K562 treated with DMSO at 1 percent for 24 hours (cell line): ENCODE results near the gene SLC45A3. TPM values are rescaled to one million over a fixed set of nuclear protein-coding genes. Genes with fewer than 3 reads are reported as not detected.

Experiments
- total RNA-seq: library from RNA; unstranded; fragments of 300-600 nt; gene quantifications from 2 replicates; pipeline ENCODE4 v1.2.3, GENCODE V29; 2022; ENCODE audit warnings: low read depth; ENCODE audit not compliant: insufficient read depth

SLC45A3 gene
- 6.8 and 8.1 TPM in 2 replicates for total RNA-seq

GRCh38 chr1:205680073-205680851 lies at the start of gene SLC45A3:
SLC45A3 (minus strand) TSS chr1:205680509; CDS start chr1:205664656, 15,853 bp downstream.

GRCh38 chr1:205631768-205632668 lies 48.3 kb downstream of the SLC45A3 start, which contains the start of gene ELK4:
ELK4 (minus strand) TSS chr1:205632011; CDS start chr1:205623882, 8,129 bp downstream.

Other genes with a start within 250 kb of the SLC45A3 start
- 0.67 and 1.6 TPM in 2 replicates for gene BLACAT1, start 224.5 kb downstream of the SLC45A3 start, total RNA-seq
- 1.1 and 1.9 TPM in 2 replicates for gene CDK18, start 175.8 kb downstream of the SLC45A3 start, total RNA-seq
- 4.0 and 5.4 TPM in 2 replicates for gene ELK4, start 48.5 kb downstream of the SLC45A3 start, total RNA-seq
- gene NUCKS1, start 69.7 kb upstream of the SLC45A3 start, total RNA-seq: 351 and 592 TPM in 2 replicates
- gene RAB29, start 95.0 kb upstream of the SLC45A3 start, total RNA-seq: 16.5 and 16.8 TPM in 2 replicates
- gene SLC41A1, start 132.7 kb upstream of the SLC45A3 start, total RNA-seq: 9.5 and 10.8 TPM in 2 replicates
- not detected in 2 replicates for gene PM20D1, start 169.6 kb upstream of the SLC45A3 start, total RNA-seq